ENCODE measurements around the gene PHLPP1. TPM values are rescaled to one million over a fixed set of nuclear protein-coding genes. Genes with fewer than 3 reads are reported as not detected.

PHLPP1 gene
- total and polyA plus RNA-seq, 12 donors = 13.8 to 61.6 (median 37.8) TPM

- intact Hi-C loops (cut with DNase I) = loop anchor here in 1 of 2 donors (5.0 to 10.0 kb wide), 4 partner anchors 138 to 425 kb away; no protein-coding TSS in a partner anchor
- Histone ChIP-seq H3K4me1 (replicated peaks in 1 of 2) (no peaks in the 10 kb centered on the region), H3K36me3 (replicated peaks in 1 of 2) (no peaks in the 10 kb centered on the region), H3K4me3 (no peak overlapping the region), H3K9me3 (replicated peaks in 1 of 3) (no peaks in the 10 kb centered on the region), H3K27me3 (no peaks in the 10 kb centered on the region), H3K27ac (no peak overlapping the region)
- no peak for TF ChIP-seq CTCF (IDR thresholded peaks at IDR 0.05)
- TF ChIP-seq POLR2A (IDR thresholded peaks at IDR 0.05) = no peak
- WGBS, 4 donors = 41 to 56% (median 43%) methylated on average over 2 of the region's 2 CpGs
- no peak for DNase-seq
These were observed 301.7 kb downstream of the PHLPP1 start for GRCh38 chr18:63017076-63017475.

GRCh38 chr18:63017977-63018376 lies 302.6 kb downstream of the PHLPP1 start:
- DNase-seq = no peak
- H3K9me3 ChIP-seq (replicated peaks in 1 of 3) = no peaks in the 10 kb centered on the region
- intact Hi-C loops (cut with DNase I) = loop anchor here in 1 of 2 donors (5.0 to 10.0 kb wide), 4 partner anchors 137 to 424 kb away; no protein-coding TSS in a partner anchor
- H3K27me3 ChIP-seq = no peaks in the 10 kb centered on the region
- no peak for TF ChIP-seq POLR2A (IDR thresholded peaks at IDR 0.05)
- no peak for TF ChIP-seq CTCF (IDR thresholded peaks at IDR 0.05)
- H3K27ac ChIP-seq = no peak overlapping the region
- no peak overlapping the region for H3K4me3 ChIP-seq
- H3K36me3 ChIP-seq (replicated peaks in 1 of 2) = no peaks in the 10 kb centered on the region
- no peaks in the 10 kb centered on the region for H3K4me1 ChIP-seq (replicated peaks in 1 of 2)

- H3K9me3 ChIP-seq (replicated peaks in 1 of 3) = no peaks in the 10 kb centered on the region
- H3K27ac ChIP-seq = no peak overlapping the region
- DNase-seq = no peak
- no peaks in the 10 kb centered on the region for H3K36me3 ChIP-seq (replicated peaks in 1 of 2)
- 74 to 82% (median 77%) methylated on average over 21 to 26 of the region's 26 CpGs for WGBS, 4 donors
- intact Hi-C loops (cut with DNase I) = loop anchor here (10.0 kb wide), 2 partner anchors 112 to 302 kb away; no protein-coding TSS in a partner anchor
- TF ChIP-seq POLR2A (IDR thresholded peaks at IDR 0.05) (no peak), CTCF (IDR thresholded peaks at IDR 0.05) (peak in 1 of 6 experiments; percentile 15)
- H3K27me3 ChIP-seq = no peaks in the 10 kb centered on the region
- H3K4me3 ChIP-seq = no peak overlapping the region
- no peaks in the 10 kb centered on the region for H3K4me1 ChIP-seq (replicated peaks in 1 of 2)
These were observed 307.2 kb downstream of the PHLPP1 start for GRCh38 chr18:63022429-63023022.

GRCh38 chr18:63025251-63026090 lies 310.1 kb downstream of the PHLPP1 start:
- TF ChIP-seq POLR2A (IDR thresholded peaks at IDR 0.05) = no peak
- peak in 2 of 6 experiments; percentile 10 to 13 for TF ChIP-seq CTCF (IDR thresholded peaks at IDR 0.05)
- Histone ChIP-seq H3K27me3 (no peaks in the 10 kb centered on the region), H3K4me1 (replicated peaks in 1 of 2) (no peaks in the 10 kb centered on the region), H3K36me3 (replicated peaks in 1 of 2) (no peaks in the 10 kb centered on the region), H3K9me3 (replicated peaks in 1 of 3) (no peaks in the 10 kb centered on the region), H3K27ac (no peak overlapping the region), H3K4me3 (no peak overlapping the region)
- intact Hi-C loops (cut with DNase I) = loop anchor here (10.0 kb wide), 2 partner anchors 109 to 299 kb away; no protein-coding TSS in a partner anchor
- 74 to 82% (median 77%) methylated on average over 11 to 12 of the region's 12 CpGs for WGBS, 4 donors
- DNase-seq = peak in 1 of 7 donors; percentile 60
